IMR-90 (cell line): ENCODE results near the gene CACNA2D1.

ENCODE experiments used
- BHLHE40 ChIP-seq: fragments of 150-350 bp; IDR thresholded peaks from 2 replicates; pipeline ENCODE4 v1.6.1; 2016; ENCODE audit warnings: mild to moderate bottlenecking, low read depth, low read length
- CEBPB ChIP-seq: IDR thresholded peaks from 2 replicates; pipeline ENCODE4 v1.6.1; 2012; ENCODE audit warnings: low read depth, low read length, improper control_type of control experiment
- CTCF ChIP-seq: conservative IDR thresholded peaks from 2 replicates; pipeline ENCODE4 v1.5.1; 2012; ENCODE audit warnings: mild to moderate bottlenecking, low read depth, low read length, improper control_type of control experiment
- ELK1 ChIP-seq: fragments of 150-350 bp; IDR thresholded peaks from 2 replicates; pipeline ENCODE4 v1.6.1; 2016; ENCODE audit warnings: low read depth, mild to moderate bottlenecking, low read length, moderate library complexity, borderline replicate concordance
- MAZ ChIP-seq: IDR thresholded peaks from 2 replicates; pipeline ENCODE4 v1.6.1; 2012; ENCODE audit warnings: low read depth, mild to moderate bottlenecking, low read length, improper control_type of control experiment, moderate library complexity, borderline replicate concordance
- MXI1 ChIP-seq: IDR thresholded peaks from 2 replicates; pipeline ENCODE4 v1.6.1; 2012; ENCODE audit warnings: low read depth, mild to moderate bottlenecking, low read length, moderate library complexity, borderline replicate concordance
- NFE2L2 ChIP-seq: fragments of 150-350 bp; IDR thresholded peaks from 2 replicates; pipeline ENCODE4 v1.6.1; 2016; ENCODE audit warnings: low read depth, mild to moderate bottlenecking, low read length
- POLR2A ChIP-seq: IDR thresholded peaks from 2 replicates; pipeline ENCODE4 v1.6.1; 2012; ENCODE audit warnings: mild to moderate bottlenecking, low read depth, low read length
- SMC3 ChIP-seq: fragments of 150-350 bp; IDR thresholded peaks from 2 replicates; pipeline ENCODE4 v1.6.1; 2016; ENCODE audit warnings: low read depth, mild to moderate bottlenecking, antibody characterized with exemption, low read length, moderate library complexity

- TF ChIP-seq SMC3 (no peak), POLR2A (no peak), CTCF (no peak), ELK1 (no peak), NFE2L2 (no peak), MAZ (no peak), MXI1 (no peak), CEBPB (no peak), BHLHE40 (no peak)
Observed at GRCh38 chr7:82339958-82340357, 103.6 kb downstream of the CACNA2D1 start.
